HepG2 (cell line): ENCODE results near the gene LAMA5. TPM values are rescaled to one million over a fixed set of nuclear protein-coding genes. Genes with fewer than 3 reads are reported as not detected.

Experiments used
- ATAC-seq: fragments of 200-7000 bp; cut with Tn5 transposase; 3 replicates; pipeline ENCODE4 v1.9.1; 2020; ENCODE audit warnings: mild to moderate bottlenecking, moderate library complexity
- BruUV-seq: library from RNA; stranded (reverse); fragments of 400-500 nt; replicated peaks from 2 replicates; lab custom pipeline; 2021; lab: Mats Ljungman, UMichigan
- CTCF ChIA-PET: fragments of 300-600 bp; formaldehyde crosslinking; extraction: SDS; loops from one replicate; lab custom pipeline; 2021; ENCODE audit warnings: low total read pairs, inconsistent platforms, low intra/inter-chr PET ratio; lab: Yijun Ruan, JAX
- POLR2A ChIA-PET: fragments of 350-600 bp; sonication (Branson Sonifier 250); formaldehyde crosslinking; loops from one replicate; lab custom pipeline; 2020; ENCODE audit warnings: antibody characterized with exemption, inconsistent platforms; lab: Yijun Ruan, JAX
- DNase-seq: peaks from one replicate; pipeline ENCODE4 v3.0.0-alpha.2; 2015; ENCODE audit warnings: low spot score
- FAIRE-seq: peaks from 3 replicates; lab custom pipeline; 2011; peaks lifted over from hg19 to GRCh38; lab: Jason Lieb, UNC
- H2AFZ ChIP-seq: one replicate; pipeline ENCODE4 v1.6.1; 2011; ENCODE audit warnings: low read length, inconsistent platforms
- H3K27ac ChIP-seq: fragments of 300-600 bp; 3 replicates; pipeline ENCODE4 v1.8.0; 2011; ENCODE audit warnings: mixed run types, mild to moderate bottlenecking, mixed read lengths, low read length, inconsistent platforms; ENCODE audit not compliant: insufficient read depth; ENCODE audit errors: extremely low read length
- H3K27me3 ChIP-seq, 2 experiments: fragments of 200-600 bp in 1 of 2; 2 replicates in 1 of 2; 3 replicates in 1 of 2; pipeline versions ENCODE4 v1.6.0 to v1.8.0; 2011; ENCODE audit warnings: low read length in 2 of 2, mild to moderate bottlenecking in 2 of 2, moderate library complexity in 2 of 2, inconsistent platforms in 1 of 2; ENCODE audit not compliant: insufficient read depth in 2 of 2, control insufficient read depth in 1 of 2
- H3K36me3 ChIP-seq, 2 experiments: fragments of 200-600 bp in 1 of 2; replicated peaks in 1 of 2; 2 replicates in 1 of 2; 3 replicates in 1 of 2; pipeline versions ENCODE4 v1.5.1 to v1.8.0; 2011; ENCODE audit warnings: low read length in 2 of 2, inconsistent platforms in 1 of 2; ENCODE audit not compliant: insufficient read depth in 2 of 2, control insufficient read depth in 1 of 2
- H3K4me1 ChIP-seq: 2 replicates; pipeline ENCODE4 v1.5.1; 2012; ENCODE audit warnings: low read length, inconsistent platforms; ENCODE audit not compliant: insufficient read depth
- H3K4me2 ChIP-seq: 2 replicates; pipeline ENCODE4 v1.6.0; 2011; ENCODE audit warnings: low read depth, low read length, inconsistent platforms
- H3K4me3 ChIP-seq, 3 experiments: fragments of 200-600 bp in 1 of 3; sonication (generic), shearing (Covaris generic) in 1 of 3; replicated peaks in 1 of 3; 2 replicates each; pipeline ENCODE4 v1.5.1; 2011 to 2016; ENCODE audit warnings: low read length in 3 of 3, inconsistent platforms in 2 of 3, low read depth in 2 of 3, mild to moderate bottlenecking in 2 of 3, control low read depth in 1 of 3, mixed read lengths in 1 of 3; ENCODE audit not compliant: insufficient read depth in 1 of 3
- H3K79me2 ChIP-seq: one replicate; pipeline ENCODE4 v1.6.1; 2011; ENCODE audit warnings: low read length, inconsistent platforms; ENCODE audit not compliant: insufficient read depth
- H3K9ac ChIP-seq: 2 replicates; pipeline ENCODE4 v1.6.0; 2011; ENCODE audit warnings: mild to moderate bottlenecking, low read depth, low read length, inconsistent platforms; ENCODE audit not compliant: insufficient read depth
- H3K9me3 ChIP-seq: 2 replicates; pipeline ENCODE4 v1.5.1; 2012; ENCODE audit warnings: mild to moderate bottlenecking, low read length
- H4K20me1 ChIP-seq: 2 replicates; pipeline ENCODE4 v1.6.0; 2011; ENCODE audit warnings: inconsistent platforms, mild to moderate bottlenecking, low read length, moderate library complexity; ENCODE audit not compliant: insufficient read depth
- ATF7 ChIP-seq, 2 experiments: fragments of 450-650 bp in 1 of 2; sonication (generic) in 1 of 2; formaldehyde crosslinking in 1 of 2; IDR thresholded peaks; 2 replicates each; pipeline versions ENCODE4 v1.4.0 to v1.6.1; 2016 to 2020; ENCODE audit warnings: antibody characterized with exemption in 1 of 2, mild to moderate bottlenecking in 1 of 2, missing genetic modification reagents in 1 of 2
- BORCS8-MEF2B ChIP-seq: sonication (generic); formaldehyde crosslinking; IDR thresholded peaks from 2 replicates; pipeline ENCODE4 v1.8.0; 2022; ENCODE audit warnings: mild to moderate bottlenecking, missing genetic modification reagents
- CERS6 ChIP-seq: sonication (generic); formaldehyde crosslinking; IDR thresholded peaks from 2 replicates; pipeline ENCODE4 v1.5.0; 2020; ENCODE audit warnings: missing genetic modification reagents
- DDIT3 ChIP-seq: sonication (generic); formaldehyde crosslinking; IDR thresholded peaks from 2 replicates; pipeline ENCODE4 v1.4.0; 2020; ENCODE audit warnings: mild to moderate bottlenecking, missing genetic modification reagents
- HNRNPK ChIP-seq: fragments of 200-400 bp; formaldehyde crosslinking; IDR thresholded peaks from 2 replicates; pipeline ENCODE4 v1.6.1; 2018; ENCODE audit warnings: low read length, low read depth, moderate library complexity, mild to moderate bottlenecking; ENCODE audit not compliant: poor library complexity, severe bottlenecking
- IRX3 ChIP-seq: sonication (generic); formaldehyde crosslinking; IDR thresholded peaks from 2 replicates; pipeline ENCODE4 v1.8.1; 2023; ENCODE audit warnings: mild to moderate bottlenecking, low read depth, missing genetic modification reagents, borderline replicate concordance
- LCORL ChIP-seq, 2 experiments: fragments of 450-650 bp in 1 of 2; sonication (generic) in 1 of 2; formaldehyde crosslinking in 1 of 2; IDR thresholded peaks; 2 replicates each; pipeline versions ENCODE4 v1.5.0 to v1.6.1; 2017 to 2020; ENCODE audit warnings: antibody characterized with exemption in 1 of 2, missing genetic modification reagents in 1 of 2
- MNT ChIP-seq: fragments of 450-650 bp; IDR thresholded peaks from 2 replicates; pipeline ENCODE4 v1.6.1; 2016
- PATZ1 ChIP-seq: sonication (generic); formaldehyde crosslinking; IDR thresholded peaks from 2 replicates; pipeline ENCODE4 v1.4.0; 2020; ENCODE audit warnings: missing genetic modification reagents
- PHF5A ChIP-seq: IDR thresholded peaks from one replicate; pipeline ENCODE4 v1.6.1; 2018; ENCODE audit warnings: low read depth, missing genetic modification reagents; ENCODE audit not compliant: unreplicated experiment
- YY1 ChIP-seq: IDR thresholded peaks from 2 replicates; pipeline ENCODE4 v1.6.1; 2011; ENCODE audit warnings: low read length, low read depth, moderate library complexity, mild to moderate bottlenecking; ENCODE audit not compliant: insufficient read depth, insufficient replicate concordance
- ZBTB38 ChIP-seq: sonication (generic); formaldehyde crosslinking; IDR thresholded peaks from 2 replicates; pipeline ENCODE4 v1.5.1; 2020; ENCODE audit warnings: mild to moderate bottlenecking, missing genetic modification reagents
- ZFY ChIP-seq: sonication (generic); formaldehyde crosslinking; IDR thresholded peaks from 2 replicates; pipeline ENCODE4 v1.4.0; 2020; ENCODE audit warnings: missing genetic modification reagents
- ZNF260 ChIP-seq: sonication (generic); formaldehyde crosslinking; IDR thresholded peaks from 2 replicates; pipeline ENCODE4 v1.4.0; 2020; ENCODE audit warnings: missing genetic modification reagents, low read depth, mild to moderate bottlenecking, borderline replicate concordance
- ZNF317 ChIP-seq: sonication (generic); formaldehyde crosslinking; IDR thresholded peaks from 2 replicates; pipeline ENCODE4 v1.5.0; 2020; ENCODE audit warnings: mild to moderate bottlenecking, missing genetic modification reagents
- ZNF441 ChIP-seq: sonication (generic); formaldehyde crosslinking; IDR thresholded peaks from 2 replicates; pipeline ENCODE4 v1.7.0; 2021; ENCODE audit warnings: missing genetic modification reagents, borderline replicate concordance
- ZNF589 ChIP-seq: sonication (generic); formaldehyde crosslinking; conservative IDR thresholded peaks from 2 replicates; pipeline ENCODE4 v1.8.0; 2022; ENCODE audit warnings: mild to moderate bottlenecking, moderate library complexity, missing genetic modification reagents
- ZNF720 ChIP-seq: sonication (generic); formaldehyde crosslinking; IDR thresholded peaks from 2 replicates; pipeline ENCODE4 v1.4.0; 2020; ENCODE audit warnings: missing genetic modification reagents
- ZNF878 ChIP-seq: sonication (generic); formaldehyde crosslinking; IDR thresholded peaks from 2 replicates; pipeline ENCODE4 v1.8.1; 2023; ENCODE audit warnings: mild to moderate bottlenecking, missing genetic modification reagents, moderate library complexity
- WGBS: methylation state at CpG from one replicate; pipeline ENCODE4 v1.1.6; 2017; ENCODE audit warnings: low lambda C conversion rate; 5-methylcytosine and 5-hydroxymethylcytosine counted together
- in situ Hi-C: cut with HindIII; loops from 2 replicates; pipeline ENCODE4 v1.10.0; 2017; ENCODE audit warnings: low pct_unique_long_range_greater_than_20kb; ENCODE audit not compliant: extremely low pct_ligation_motif_present
- intact Hi-C: fragments of 100-400 bp; cut with micrococcal nuclease; formaldehyde crosslinking; loops from one replicate; pipeline ENCODE4 v1.10.0; 2022; ENCODE audit not compliant: unreplicated experiment
- polyA plus RNA-seq, 8 experiments: library from polyadenylated mRNA; depleted of rRNA in 3 of 8; stranded (reverse) in 7 of 8; unstranded in 1 of 8; fragments of >200 nt; fragmentation: Illumina TruSeq in 4 of 8; extraction: Trizol in 4 of 8; gene quantifications; 2 replicates each; pipeline versions ENCODE4 v1.2.1 to v1.2.3, GENCODE V29; 2011 to 2016; ENCODE audit warnings: low read depth in 4 of 8, missing spikeins in 1 of 8, mixed read lengths in 1 of 8; ENCODE audit not compliant: insufficient read depth in 1 of 8
- total RNA-seq, 5 experiments: library from RNA; depleted of rRNA; stranded (reverse); fragments of >200 nt; fragmentation: Illumina TruSeq; extraction: Trizol; gene quantifications; 2 replicates each; pipeline ENCODE4 v1.2.3, GENCODE V29; 2016; ENCODE audit warnings: low read depth in 1 of 5

LAMA5 gene
- total and polyA plus RNA-seq, 2 of the 13 experiments (the other 11 are each of a cell fraction or from before 2014, with no cell fraction given) = 21.0 to 44.7 TPM

DNA sequence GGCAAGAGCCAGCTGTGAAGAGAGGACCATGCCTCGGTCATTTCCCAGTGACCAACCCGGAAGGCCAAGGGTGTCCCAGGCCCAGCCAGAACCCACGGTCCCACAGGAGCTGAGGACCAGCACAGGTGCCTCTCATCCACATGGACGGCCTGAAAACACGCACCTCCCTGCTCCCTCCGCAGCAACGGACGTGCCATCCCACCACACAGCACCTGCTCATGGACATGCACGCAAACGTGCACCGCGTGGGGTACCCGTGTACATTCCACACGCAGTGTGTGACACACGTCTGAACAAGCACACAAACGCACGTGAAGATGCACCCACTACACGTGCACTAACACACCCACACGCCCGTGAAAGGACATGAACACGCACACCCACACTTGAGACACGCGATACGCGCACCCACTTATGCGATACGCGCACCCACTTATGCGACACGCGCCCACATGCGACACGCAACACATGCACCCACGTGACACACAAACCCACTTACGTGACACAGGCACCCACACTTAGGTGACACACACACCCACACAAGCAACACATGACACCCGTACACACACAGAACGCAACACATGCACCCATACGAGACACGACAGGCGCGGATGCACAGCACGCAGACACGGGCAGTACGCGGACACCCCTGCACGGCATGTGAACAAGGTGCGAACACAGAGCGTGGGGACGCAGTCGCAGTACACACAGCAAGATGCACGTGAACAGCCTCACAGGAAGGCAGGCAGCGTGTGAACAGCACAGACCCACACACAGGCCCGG is 30.1 kb downstream of the LAMA5 start:
- 96% methylated on average over 53 of the region's 53 CpGs for WGBS
- peaks cover 56 to 78% of the 10 kb centered on the region in 2 experiments for H3K36me3 ChIP-seq
- in situ Hi-C loops = no loop called here
- H3K27ac ChIP-seq = no peak overlapping the region
- H4K20me1 ChIP-seq = no peaks in the 10 kb centered on the region; the same call in 1 of the 2 replicates
- no peaks in the 10 kb centered on the region for H3K9me3 ChIP-seq
- no peaks in the 10 kb centered on the region for H3K79me2 ChIP-seq
- no peak overlapping the region for H3K4me2 ChIP-seq
- no peak overlapping the region for H3K4me3 ChIP-seq
- no peak for DNase-seq
- H3K4me1 ChIP-seq = peaks cover 9% of the 10 kb centered on the region; the same call in 1 of the 2 replicates
- BruUV-seq = no TSS peak
- ATAC-seq = no peak
- intact Hi-C loops = no loop called here
- no peak for FAIRE-seq
- POLR2A ChIA-PET = no interaction called here
- no peak overlapping the region for H2AFZ ChIP-seq
- CTCF ChIA-PET = no interaction called here
- no peak overlapping the region for H3K9ac ChIP-seq
- no peaks in the 10 kb centered on the region for H3K27me3 ChIP-seq
- TF ChIP-seq HNRNPK (no peak), ZNF260 (CRISPR knock-in tag) (no peak), LCORL (IDR thresholded peaks at IDR 0.05) (no peak), LCORL (CRISPR knock-in tag; IDR thresholded peaks at IDR 0.05) (no peak), CERS6 (CRISPR knock-in tag) (no peak), ZNF720 (CRISPR knock-in tag) (no peak), PATZ1 (CRISPR knock-in tag) (no peak), DDIT3 (CRISPR knock-in tag) (no peak), MNT (peak; percentile 86), BORCS8-MEF2B (no peak), ZNF878 (CRISPR knock-in tag) (no peak), ZFY (CRISPR knock-in tag) (no peak), ZBTB38 (CRISPR knock-in tag) (0 out of 2 replicates have a peak, but pooled peaks have one; percentile 14), YY1 (no peak), ZNF589 (CRISPR knock-in tag) (no peak), ZNF317 (CRISPR knock-in tag) (no peak), ATF7 (IDR thresholded peaks at IDR 0.05) (no peak), ATF7 (CRISPR knock-in tag; IDR thresholded peaks at IDR 0.05) (no peak), IRX3 (CRISPR knock-in tag) (no peak), PHF5A (CRISPR knock-in tag) (no peak), ZNF441 (CRISPR knock-in tag) (no peak)
